Measurements from ENCODE around the gene SPI1.

GRCh38 chr11:47353978-47354774 is 24.2 kb downstream of the SPI1 start:
- TF ChIP-seq POLR2AphosphoS5 (IDR thresholded peaks at IDR 0.05), result no peak
- TF ChIP-seq POLR2A (IDR thresholded peaks at IDR 0.05), result no peak
- no peak for TF ChIP-seq CTCF (IDR thresholded peaks at IDR 0.05)
- TF ChIP-seq EP300 (IDR thresholded peaks at IDR 0.05), result no peak
